Erythroblast (primary cell): ENCODE results near the gene NAT8L.

Experiments
- GATA1 ChIP-seq: IDR thresholded peaks from 2 replicates; pipeline ENCODE4 v1.6.1; 2011; ENCODE audit warnings: low read depth, mild to moderate bottlenecking, control low read depth, low read length, moderate library complexity
- POLR2A ChIP-seq: IDR thresholded peaks from 2 replicates; pipeline ENCODE4 v1.6.1; 2011; ENCODE audit warnings: mild to moderate bottlenecking, low read length

DNA sequence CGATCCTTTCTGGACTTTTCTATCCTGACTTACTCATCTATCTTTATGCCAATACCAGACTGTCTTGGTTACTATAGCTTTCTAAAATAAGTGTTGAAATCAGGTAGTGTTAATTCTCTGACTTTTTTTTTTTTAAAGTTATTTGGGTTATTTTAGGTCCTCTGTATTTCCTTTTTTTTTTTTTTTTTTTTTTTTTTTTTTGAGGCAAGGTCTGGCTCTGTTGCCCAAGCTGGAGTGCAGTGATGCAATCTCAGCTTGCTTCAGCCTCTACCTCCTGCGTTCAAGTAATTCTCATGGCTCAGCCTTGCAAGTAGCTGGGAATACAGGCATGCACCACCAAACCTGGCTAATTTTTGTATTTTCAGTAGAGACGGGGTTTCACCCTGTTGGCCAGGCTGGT lies 47.5 kb upstream of the NAT8L start:
- no peak for TF ChIP-seq POLR2A
- no peak for TF ChIP-seq GATA1
